ENCODE results near the gene WDFY3.
"Not testable (repeated sequence)": the region's sequence is repeated elsewhere in the genome, so short reads cannot be mapped to it uniquely, and the experiment has no call there.

WDFY3 gene

GRCh38 chr4:84855774-84856173 is 110.7 kb downstream of the WDFY3 start:
- no peak for DNase-seq (ENCODE audit: low spot score)

GRCh38 chr4:84852081-84852480 is 114.4 kb downstream of the WDFY3 start:
- DNase-seq (ENCODE audit: low spot score) = no peak

GRCh38 chr4:84849051-84849640 is 117.3 kb downstream of the WDFY3 start:
- DNase-seq (ENCODE audit: low spot score) = no peak

GRCh38 chr4:84848432-84848831 is 118.1 kb downstream of the WDFY3 start:
- no peak for DNase-seq (ENCODE audit: low spot score)

GRCh38 chr4:84847978-84848377 is 118.5 kb downstream of the WDFY3 start:
- DNase-seq (ENCODE audit: low spot score) = no peak

- DNase-seq (ENCODE audit: low spot score) = no peak
Observed at GRCh38 chr4:84846985-84847384, 119.5 kb downstream of the WDFY3 start.

- no peak for DNase-seq (ENCODE audit: low spot score)
Observed at GRCh38 chr4:84841435-84841834, 125.1 kb downstream of the WDFY3 start.

GRCh38 chr4:84837751-84838150 is 128.7 kb downstream of the WDFY3 start:
- no peak for DNase-seq (ENCODE audit: low spot score)

GRCh38 chr4:84829633-84830032 is 136.9 kb downstream of the WDFY3 start:
- DNase-seq (ENCODE audit: low spot score) = not testable (repeated sequence)

GRCh38 chr4:84826681-84827080 is 139.8 kb downstream of the WDFY3 start:
- DNase-seq (ENCODE audit: low spot score) = no peak

- DNase-seq (ENCODE audit: low spot score) = no peak
Observed at GRCh38 chr4:84825701-84826341, 140.7 kb downstream of the WDFY3 start.

GRCh38 chr4:84821064-84821463 is 145.4 kb downstream of the WDFY3 start:
- DNase-seq (ENCODE audit: low spot score) = no peak

GRCh38 chr4:84814094-84814750 is 152.3 kb downstream of the WDFY3 start:
- peak; percentile 67 for DNase-seq (ENCODE audit: low spot score)

- no peak for DNase-seq (ENCODE audit: low spot score)
Observed at GRCh38 chr4:84809946-84810345, 156.5 kb downstream of the WDFY3 start.

GRCh38 chr4:84808332-84808731 is 158.2 kb downstream of the WDFY3 start:
- DNase-seq (ENCODE audit: low spot score) = no peak

- not testable (repeated sequence) for DNase-seq (ENCODE audit: low spot score)
Observed at GRCh38 chr4:84806541-84806940, 159.9 kb downstream of the WDFY3 start.

GRCh38 chr4:84804136-84804535 is 162.4 kb downstream of the WDFY3 start:
- DNase-seq (ENCODE audit: low spot score) = peak; percentile 4

- DNase-seq (ENCODE audit: low spot score) = no peak
Observed at GRCh38 chr4:84803720-84804119, 162.8 kb downstream of the WDFY3 start.

- DNase-seq (ENCODE audit: low spot score) = no peak
Observed at GRCh38 chr4:84803116-84803515, 163.4 kb downstream of the WDFY3 start.

- no peak for DNase-seq (ENCODE audit: low spot score)
Observed at GRCh38 chr4:84800256-84800655, 166.2 kb downstream of the WDFY3 start.

- no peak for DNase-seq (ENCODE audit: low spot score)
Observed at GRCh38 chr4:84799318-84799717, 167.2 kb downstream of the WDFY3 start.

GRCh38 chr4:84796394-84796793 is 170.1 kb downstream of the WDFY3 start:
- DNase-seq (ENCODE audit: low spot score) = no peak

Measured in AG08395 (cell line).